ENCODE measurements around the gene WASHC1.
"Not testable (repeated sequence)": the region's sequence is repeated elsewhere in the genome, so short reads cannot be mapped to it uniquely, and the experiment has no call there.

Gene WASHC1

DNA sequence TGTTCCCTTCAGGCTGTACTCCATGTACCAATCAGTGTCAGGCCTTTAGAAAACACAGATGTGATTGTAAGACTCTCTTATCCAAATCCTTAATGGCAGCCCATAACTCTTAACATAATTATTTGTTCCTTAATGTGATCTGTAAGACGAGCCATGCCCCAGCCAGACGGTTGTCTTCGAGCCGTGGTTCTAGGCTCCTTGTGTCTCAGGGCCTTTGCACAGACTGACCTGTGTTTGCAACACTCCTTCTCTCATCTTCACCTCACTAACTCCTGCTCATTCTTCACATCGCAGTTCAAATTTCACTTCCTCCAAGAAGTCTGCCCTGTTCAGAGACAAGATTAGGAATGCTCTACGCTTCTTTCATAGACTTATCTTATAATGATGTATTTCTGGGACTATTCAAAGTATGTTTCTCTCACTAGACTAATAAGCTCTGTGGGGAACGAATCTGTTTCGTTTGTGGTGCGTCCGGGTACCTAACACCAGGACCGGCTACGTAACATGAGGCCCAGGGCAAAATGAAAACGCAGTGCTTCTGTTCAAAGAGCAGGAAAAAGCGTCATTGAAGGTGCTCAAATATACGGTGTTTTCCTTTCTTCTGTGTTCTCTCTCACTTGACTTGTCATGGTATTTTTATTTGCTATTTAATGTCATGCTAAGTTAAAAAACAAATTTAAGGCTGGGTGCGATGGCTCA is 16.1 kb upstream of the WASHC1 start:
- not testable (repeated sequence) for H3K4me1 ChIP-seq (ENCODE audit: control insufficient read depth, insufficient read depth, low read length); H3K27me3 ChIP-seq (ENCODE audit: control insufficient read depth, insufficient read depth, low read length); H3K36me3 ChIP-seq (ENCODE audit: control insufficient read depth, insufficient read depth, low read length); H3K27ac ChIP-seq (ENCODE audit: low read length); H3K4me3 ChIP-seq (ENCODE audit: low read length); DNase-seq (ENCODE audit: low read depth, low spot score); H3K9me3 ChIP-seq (ENCODE audit: control insufficient read depth, insufficient read depth, low read length)
- WGBS (ENCODE audit: insufficient coverage, insufficient read length) = no CpG with 5 or more reads among the region's 16 CpGs

DNA sequence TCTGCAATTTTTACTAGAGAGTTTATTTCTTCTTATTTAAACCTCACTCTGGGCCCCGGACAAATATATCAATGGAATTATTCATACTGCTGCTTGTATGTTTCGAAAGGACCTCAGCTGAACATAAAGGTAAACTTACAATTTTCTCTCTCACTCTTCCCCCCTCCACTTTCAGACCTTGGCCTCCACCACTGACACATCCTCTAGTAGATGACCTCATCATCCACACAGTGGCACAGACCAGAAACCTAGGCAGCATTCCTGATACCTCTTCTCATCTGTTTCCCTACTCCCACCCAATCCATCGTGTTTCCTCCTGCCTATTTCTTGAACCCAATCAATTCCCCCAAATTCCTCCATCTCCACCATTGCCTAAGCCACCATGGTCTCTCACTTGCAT is 15.2 kb upstream of the WASHC1 start:
- DNase-seq (ENCODE audit: low read depth, low spot score); H3K4me1 ChIP-seq (ENCODE audit: control insufficient read depth, insufficient read depth, low read length); H3K27me3 ChIP-seq (ENCODE audit: control insufficient read depth, insufficient read depth, low read length); H3K4me3 ChIP-seq (ENCODE audit: low read length); H3K27ac ChIP-seq (ENCODE audit: low read length); H3K36me3 ChIP-seq (ENCODE audit: control insufficient read depth, insufficient read depth, low read length); H3K9me3 ChIP-seq (ENCODE audit: control insufficient read depth, insufficient read depth, low read length): not testable (repeated sequence)
- no CpG with 5 or more reads among the region's 3 CpGs for WGBS (ENCODE audit: insufficient coverage, insufficient read length)

DNA sequence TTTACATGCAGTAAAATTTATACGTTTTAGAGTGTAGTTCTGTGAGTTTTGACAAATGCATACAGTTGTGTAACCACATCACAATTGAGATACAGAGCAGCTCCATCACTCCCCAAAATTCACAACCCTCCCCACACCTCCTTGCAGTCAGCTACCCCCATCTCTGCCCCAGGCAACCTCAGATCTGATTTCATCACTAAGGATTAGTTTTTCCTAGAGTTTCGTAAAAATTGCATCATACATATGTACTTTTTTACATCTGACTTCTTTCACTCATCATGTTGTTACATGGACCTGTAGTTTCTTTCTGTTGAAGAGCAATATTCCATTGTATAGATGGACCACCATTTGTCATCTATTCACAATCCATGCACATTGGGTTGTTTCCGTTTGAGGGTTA is 14.4 kb upstream of the WASHC1 start:
- not testable (repeated sequence) for H3K27ac ChIP-seq (ENCODE audit: low read length); H3K4me1 ChIP-seq (ENCODE audit: control insufficient read depth, insufficient read depth, low read length); H3K36me3 ChIP-seq (ENCODE audit: control insufficient read depth, insufficient read depth, low read length); DNase-seq (ENCODE audit: low read depth, low spot score); H3K27me3 ChIP-seq (ENCODE audit: control insufficient read depth, insufficient read depth, low read length); H3K4me3 ChIP-seq (ENCODE audit: low read length); H3K9me3 ChIP-seq (ENCODE audit: control insufficient read depth, insufficient read depth, low read length)
- WGBS (ENCODE audit: insufficient coverage, insufficient read length) = no CpG with 5 or more reads among the region's 3 CpGs

DNA sequence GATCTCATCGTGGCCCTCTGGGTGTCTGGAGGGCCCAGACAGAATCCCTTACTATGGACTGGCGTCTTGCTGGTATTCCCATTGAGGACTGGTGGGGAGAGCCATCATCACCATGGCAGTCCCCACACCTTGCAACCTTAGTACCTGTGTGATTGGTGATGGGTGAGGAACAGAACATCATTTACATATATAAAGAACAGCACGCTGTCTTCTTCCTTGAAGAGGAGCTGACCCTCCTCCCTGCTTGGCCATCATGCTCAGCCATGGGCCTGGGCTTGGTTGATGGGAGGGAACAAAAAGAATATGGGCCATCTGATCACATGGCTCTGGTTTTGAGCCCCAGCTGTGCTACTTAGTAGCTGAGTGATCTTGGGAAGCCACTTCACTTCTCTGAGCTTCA is 13.9 kb upstream of the WASHC1 start:
- not testable (repeated sequence) for H3K27me3 ChIP-seq (ENCODE audit: control insufficient read depth, insufficient read depth, low read length); H3K9me3 ChIP-seq (ENCODE audit: control insufficient read depth, insufficient read depth, low read length); H3K4me3 ChIP-seq (ENCODE audit: low read length); H3K4me1 ChIP-seq (ENCODE audit: control insufficient read depth, insufficient read depth, low read length); H3K36me3 ChIP-seq (ENCODE audit: control insufficient read depth, insufficient read depth, low read length); H3K27ac ChIP-seq (ENCODE audit: low read length); DNase-seq (ENCODE audit: low read depth, low spot score)
- no CpG with 5 or more reads among the region's 3 CpGs for WGBS (ENCODE audit: insufficient coverage, insufficient read length)

DNA sequence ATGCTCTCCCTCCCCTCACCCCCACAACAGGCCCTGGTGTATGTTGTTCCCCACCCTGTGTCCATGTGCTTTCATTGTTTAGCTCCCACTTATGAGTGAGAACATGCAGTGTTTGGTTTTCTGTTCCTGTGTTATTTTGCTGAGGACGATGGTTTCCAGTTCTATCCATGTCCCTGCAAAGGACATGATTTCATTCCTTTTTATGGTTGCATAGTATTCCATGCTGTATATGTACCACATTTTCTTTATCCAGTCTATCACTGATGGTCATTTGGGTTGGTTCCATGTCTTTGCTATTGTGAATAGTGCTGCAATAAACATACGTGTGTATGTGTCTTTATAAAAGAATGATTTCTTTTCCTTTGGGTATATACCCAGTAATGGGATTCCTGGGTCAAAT is 12.6 kb upstream of the WASHC1 start:
- H3K36me3 ChIP-seq (ENCODE audit: control insufficient read depth, insufficient read depth, low read length); H3K27ac ChIP-seq (ENCODE audit: low read length); DNase-seq (ENCODE audit: low read depth, low spot score); H3K4me1 ChIP-seq (ENCODE audit: control insufficient read depth, insufficient read depth, low read length); H3K27me3 ChIP-seq (ENCODE audit: control insufficient read depth, insufficient read depth, low read length); H3K9me3 ChIP-seq (ENCODE audit: control insufficient read depth, insufficient read depth, low read length); H3K4me3 ChIP-seq (ENCODE audit: low read length): not testable (repeated sequence)
- WGBS (ENCODE audit: insufficient coverage, insufficient read length) = no CpG with 5 or more reads among the region's 2 CpGs

DNA sequence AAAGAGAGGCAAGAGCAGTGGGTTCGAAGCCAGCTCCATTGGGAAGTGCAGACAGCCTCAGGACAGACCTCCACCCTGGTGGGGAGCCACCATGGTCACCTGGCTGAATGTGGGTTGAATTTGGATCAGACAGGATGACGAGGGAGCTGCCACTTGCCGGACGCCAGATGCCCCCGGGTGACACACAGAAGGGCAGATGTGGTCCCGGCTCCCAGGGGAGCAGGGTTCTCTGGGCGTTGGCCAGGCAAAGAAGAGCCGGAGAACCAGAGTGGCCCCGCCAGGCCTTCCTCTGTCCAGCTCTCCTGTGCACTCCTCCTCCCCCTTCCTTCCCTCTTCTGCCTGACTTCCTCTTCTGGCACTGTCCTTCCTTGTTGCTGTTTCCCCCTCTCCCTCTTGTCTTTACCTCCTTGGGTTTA is 12.0 kb upstream of the WASHC1 start:
- not testable (repeated sequence) for H3K9me3 ChIP-seq (ENCODE audit: control insufficient read depth, insufficient read depth, low read length); H3K4me3 ChIP-seq (ENCODE audit: low read length); H3K27ac ChIP-seq (ENCODE audit: low read length); H3K4me1 ChIP-seq (ENCODE audit: control insufficient read depth, insufficient read depth, low read length); H3K36me3 ChIP-seq (ENCODE audit: control insufficient read depth, insufficient read depth, low read length); H3K27me3 ChIP-seq (ENCODE audit: control insufficient read depth, insufficient read depth, low read length); DNase-seq (ENCODE audit: low read depth, low spot score)
- WGBS (ENCODE audit: insufficient coverage, insufficient read length) = no CpG with 5 or more reads among the region's 9 CpGs

DNA sequence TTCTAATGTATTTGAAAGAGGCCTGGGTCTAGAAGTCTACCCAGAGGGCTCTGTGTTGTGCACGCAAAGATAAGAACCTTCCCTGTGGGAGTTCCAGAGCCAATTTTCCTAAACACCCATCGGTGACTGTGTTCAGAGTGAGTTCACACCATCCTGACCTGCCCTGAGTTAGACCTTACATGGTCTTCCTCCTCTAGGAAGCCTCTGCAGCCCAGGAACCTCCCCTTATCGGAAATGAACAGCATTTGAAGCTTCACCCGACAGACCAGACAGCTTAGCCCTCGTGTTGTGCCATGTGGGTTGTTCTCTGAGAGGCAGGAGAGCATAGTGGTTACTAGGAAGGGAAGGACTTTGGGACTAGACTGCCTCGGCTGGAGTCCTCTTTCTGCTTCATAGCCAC is 3.1 kb upstream of the WASHC1 start:
- no CpG with 5 or more reads among the region's 6 CpGs for WGBS (ENCODE audit: insufficient coverage, insufficient read length)
- H3K4me1 ChIP-seq (ENCODE audit: control insufficient read depth, insufficient read depth, low read length); H3K9me3 ChIP-seq (ENCODE audit: control insufficient read depth, insufficient read depth, low read length); H3K27ac ChIP-seq (ENCODE audit: low read length); DNase-seq (ENCODE audit: low read depth, low spot score); H3K27me3 ChIP-seq (ENCODE audit: control insufficient read depth, insufficient read depth, low read length); H3K4me3 ChIP-seq (ENCODE audit: low read length); H3K36me3 ChIP-seq (ENCODE audit: control insufficient read depth, insufficient read depth, low read length): not testable (repeated sequence)

DNA sequence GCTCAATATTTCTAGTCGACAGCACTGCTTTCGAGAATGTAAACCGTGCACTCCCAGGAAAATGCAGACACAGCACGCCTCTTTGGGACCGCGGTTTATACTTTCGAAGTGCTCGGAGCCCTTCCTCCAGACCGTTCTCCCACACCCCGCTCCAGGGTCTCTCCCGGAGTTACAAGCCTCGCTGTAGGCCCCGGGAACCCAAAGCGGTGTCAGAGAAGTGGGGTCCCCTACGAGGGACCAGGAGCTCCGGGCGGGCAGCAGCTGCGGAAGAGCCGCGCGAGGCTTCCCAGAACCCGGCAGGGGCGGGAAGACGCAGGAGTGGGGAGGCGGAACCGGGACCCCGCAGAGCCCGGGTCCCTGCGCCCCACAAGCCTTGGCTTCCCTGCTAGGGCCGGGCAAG is 481 bp downstream of the WASHC1 start:
- no CpG with 5 or more reads among the region's 30 CpGs for WGBS (ENCODE audit: insufficient coverage, insufficient read length)
- H3K36me3 ChIP-seq (ENCODE audit: control insufficient read depth, insufficient read depth, low read length); H3K4me1 ChIP-seq (ENCODE audit: control insufficient read depth, insufficient read depth, low read length); H3K27ac ChIP-seq (ENCODE audit: low read length); DNase-seq (ENCODE audit: low read depth, low spot score); H3K27me3 ChIP-seq (ENCODE audit: control insufficient read depth, insufficient read depth, low read length); H3K9me3 ChIP-seq (ENCODE audit: control insufficient read depth, insufficient read depth, low read length): not testable (repeated sequence)
- H3K4me3 ChIP-seq (ENCODE audit: low read length) = peak overlapping the region; percentile 46; the same call in 1 of the 2 replicates

DNA sequence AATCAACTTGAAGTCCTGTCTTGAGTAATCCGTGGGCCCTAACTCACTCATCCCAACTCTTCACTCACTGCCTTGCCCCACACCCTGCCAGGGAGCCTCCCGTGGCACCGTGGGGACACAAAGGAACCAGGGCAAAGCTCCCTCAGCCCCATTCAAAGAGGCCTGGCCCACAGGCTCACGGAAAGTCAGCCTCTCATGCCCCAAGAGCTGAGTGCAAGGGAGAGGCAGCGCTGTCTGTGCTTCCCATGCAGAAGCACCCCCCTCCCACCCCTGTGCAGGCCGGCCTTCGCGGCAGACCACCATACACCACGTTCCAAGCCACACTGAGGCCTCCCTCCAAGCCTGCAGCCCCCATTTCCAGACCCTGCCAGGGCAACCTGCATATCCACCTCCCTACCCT is 7.6 kb downstream of the WASHC1 start:
- H3K4me3 ChIP-seq (ENCODE audit: low read length); H3K9me3 ChIP-seq (ENCODE audit: control insufficient read depth, insufficient read depth, low read length); H3K27me3 ChIP-seq (ENCODE audit: control insufficient read depth, insufficient read depth, low read length); H3K4me1 ChIP-seq (ENCODE audit: control insufficient read depth, insufficient read depth, low read length); DNase-seq (ENCODE audit: low read depth, low spot score); H3K27ac ChIP-seq (ENCODE audit: low read length); H3K36me3 ChIP-seq (ENCODE audit: control insufficient read depth, insufficient read depth, low read length): not testable (repeated sequence)
- no CpG with 5 or more reads among the region's 9 CpGs for WGBS (ENCODE audit: insufficient coverage, insufficient read length)

DNA sequence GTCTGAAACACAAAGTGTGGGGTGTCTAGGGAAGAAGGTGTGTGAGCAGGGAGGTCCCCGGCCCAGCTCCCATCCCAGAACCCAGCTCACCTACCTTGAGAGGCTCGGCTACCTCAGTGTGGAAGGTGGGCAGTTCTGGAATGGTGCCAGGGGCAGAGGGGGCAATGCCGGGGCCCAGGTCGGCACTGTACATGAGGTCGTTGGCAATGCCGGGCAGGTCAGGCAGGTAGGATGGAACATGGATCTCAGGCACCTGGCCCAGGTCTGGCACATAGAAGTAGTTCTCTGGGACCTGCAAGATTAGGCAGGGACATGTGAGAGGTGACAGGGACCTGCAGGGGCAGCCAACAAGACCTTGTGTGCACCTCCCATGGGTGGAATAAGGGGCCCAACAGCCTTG is 12.4 kb downstream of the WASHC1 start:
- not testable (repeated sequence) for H3K27ac ChIP-seq (ENCODE audit: low read length); H3K36me3 ChIP-seq (ENCODE audit: control insufficient read depth, insufficient read depth, low read length); DNase-seq (ENCODE audit: low read depth, low spot score); H3K4me3 ChIP-seq (ENCODE audit: low read length); H3K9me3 ChIP-seq (ENCODE audit: control insufficient read depth, insufficient read depth, low read length); H3K27me3 ChIP-seq (ENCODE audit: control insufficient read depth, insufficient read depth, low read length); H3K4me1 ChIP-seq (ENCODE audit: control insufficient read depth, insufficient read depth, low read length)
- WGBS (ENCODE audit: insufficient coverage, insufficient read length) = no CpG with 5 or more reads among the region's 6 CpGs

DNA sequence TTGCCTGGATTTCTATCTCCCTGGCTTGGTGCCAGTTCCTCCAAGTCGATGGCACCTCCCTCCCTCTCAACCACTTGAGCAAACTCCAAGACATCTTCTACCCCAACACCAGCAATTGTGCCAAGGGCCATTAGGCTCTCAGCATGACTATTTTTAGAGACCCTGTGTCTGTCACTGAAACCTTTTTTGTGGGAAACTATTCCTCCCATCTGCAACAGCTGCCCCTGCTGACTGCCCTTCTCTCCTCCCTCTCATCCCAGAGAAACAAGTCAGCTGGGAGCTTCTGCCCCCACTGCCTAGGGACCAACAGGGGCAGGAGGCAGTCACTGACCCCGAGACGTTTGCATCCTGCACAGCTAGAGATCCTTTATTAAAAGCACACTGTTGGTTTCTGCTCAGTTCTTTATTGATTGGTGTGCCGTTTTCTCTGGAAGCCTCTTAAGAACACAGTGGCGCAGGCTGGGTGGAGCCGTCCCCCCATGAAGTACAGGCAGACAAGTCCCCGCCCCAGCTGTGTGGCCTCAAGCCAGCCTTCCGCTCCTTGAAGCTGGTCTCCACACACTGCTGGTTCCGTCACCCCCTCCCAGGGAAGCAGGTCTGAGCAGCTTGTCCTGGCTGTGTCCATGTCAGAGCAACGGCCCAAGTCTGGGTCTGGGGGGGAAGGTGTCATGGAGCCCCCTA is 15.0 kb downstream of the WASHC1 start:
- not testable (repeated sequence) for H3K9me3 ChIP-seq (ENCODE audit: control insufficient read depth, insufficient read depth, low read length); H3K36me3 ChIP-seq (ENCODE audit: control insufficient read depth, insufficient read depth, low read length); DNase-seq (ENCODE audit: low read depth, low spot score); H3K27me3 ChIP-seq (ENCODE audit: control insufficient read depth, insufficient read depth, low read length); H3K4me3 ChIP-seq (ENCODE audit: low read length); H3K27ac ChIP-seq (ENCODE audit: low read length); H3K4me1 ChIP-seq (ENCODE audit: control insufficient read depth, insufficient read depth, low read length)
- WGBS (ENCODE audit: insufficient coverage, insufficient read length) = no CpG with 5 or more reads among the region's 10 CpGs
